ENCODE measurements around the gene FMN2.

GRCh38 chr1:240424740-240425464 is 333.2 kb downstream of the FMN2 start:
- no peak for TF ChIP-seq CTCF (IDR thresholded peaks at IDR 0.05)
- no peak for TF ChIP-seq POLR2A (IDR thresholded peaks at IDR 0.05)
